ENCODE data around the gene KRT34.

KRT34 gene

GRCh38 chr17:41329279-41329948, 52.7 kb downstream of the KRT34 start:
- DNase-seq: no peak

- no peak for DNase-seq
These were observed 53.9 kb downstream of the KRT34 start for GRCh38 chr17:41328207-41328606.
